DOHH2 (cell line): ENCODE measurements around the gene RASL11B.

Experiments
- H3F3A ChIP-seq: fragments of 200-600 bp; sonication (generic), shearing (Covaris generic); 2 replicates; pipeline ENCODE4 v1.6.0; 2016; ENCODE audit warnings: antibody characterized with exemption, mild to moderate bottlenecking; ENCODE audit not compliant: control insufficient read depth, insufficient read depth
- H3K27ac ChIP-seq: fragments of 200-600 bp; sonication (generic); 2 replicates; pipeline ENCODE4 v1.5.1; 2014; ENCODE audit warnings: low read depth, mild to moderate bottlenecking, low read length, moderate library complexity
- H3K27me3 ChIP-seq: fragments of 200-600 bp; sonication (generic); 2 replicates; pipeline ENCODE4 v1.6.1; 2014; ENCODE audit warnings: mild to moderate bottlenecking, low read length, mixed read lengths; ENCODE audit not compliant: control insufficient read depth
- H3K36me3 ChIP-seq: fragments of 200-600 bp; sonication (generic); 2 replicates; pipeline ENCODE4 v1.6.1; 2014; ENCODE audit warnings: mild to moderate bottlenecking, low read length, moderate library complexity, mixed read lengths; ENCODE audit not compliant: control insufficient read depth
- H3K4me1 ChIP-seq: fragments of 200-600 bp; sonication (generic); 2 replicates; pipeline ENCODE4 v1.6.1; 2014; ENCODE audit warnings: mild to moderate bottlenecking, low read length, mixed read lengths; ENCODE audit not compliant: control insufficient read depth
- H3K4me2 ChIP-seq: fragments of 200-600 bp; sonication (generic); 2 replicates; pipeline ENCODE4 v1.6.0; 2014; ENCODE audit warnings: mild to moderate bottlenecking, low read length, moderate library complexity
- H3K4me3 ChIP-seq: fragments of 200-600 bp; sonication (generic); 2 replicates; pipeline ENCODE4 v1.5.1; 2014; ENCODE audit warnings: mild to moderate bottlenecking, low read length, mixed read lengths
- H3K79me2 ChIP-seq: fragments of 200-600 bp; sonication (generic); 2 replicates; pipeline ENCODE4 v1.6.1; 2014; ENCODE audit warnings: mild to moderate bottlenecking, low read length, mixed read lengths; ENCODE audit not compliant: control insufficient read depth
- H3K9me2 ChIP-seq: fragments of 200-600 bp; sonication (generic); replicated peaks from 2 replicates; pipeline ENCODE4 v1.6.1; 2014; ENCODE audit warnings: mild to moderate bottlenecking, low read length, mixed read lengths; ENCODE audit not compliant: control insufficient read depth
- H3K9me3 ChIP-seq: fragments of 200-600 bp; sonication (generic); 2 replicates; pipeline ENCODE4 v1.6.1; 2014; ENCODE audit warnings: antibody characterized with exemption, low read length, mixed read lengths; ENCODE audit not compliant: control insufficient read depth, insufficient read depth
- H4K20me1 ChIP-seq: fragments of 200-600 bp; sonication (generic); 2 replicates; pipeline ENCODE4 v1.6.0; 2014; ENCODE audit warnings: low read depth, mild to moderate bottlenecking, antibody characterized with exemption, low read length, moderate library complexity; ENCODE audit not compliant: control insufficient read depth, insufficient read depth
- CTCF ChIP-seq: fragments of 200-600 bp; sonication (generic); IDR thresholded peaks from one replicate; pipeline ENCODE4 v1.5.1; 2014; ENCODE audit warnings: antibody characterized with exemption, mild to moderate bottlenecking, low read depth, low read length; ENCODE audit not compliant: poor library complexity, severe bottlenecking
- EZH2phosphoT487 ChIP-seq: fragments of 200-600 bp; sonication (generic); IDR thresholded peaks from 2 replicates; pipeline ENCODE4 v1.6.1; 2017; ENCODE audit warnings: borderline replicate concordance, mild to moderate bottlenecking, antibody characterized with exemption, low read length, moderate library complexity, mixed read lengths

The RASL11B gene

GRCh38 chr4:52892880-52893279 lies 30.8 kb downstream of the RASL11B start:
- H3K4me1 ChIP-seq = no peaks in the 10 kb centered on the region
- H3F3A ChIP-seq = no peaks in the 10 kb centered on the region
- no peaks in the 10 kb centered on the region for H3K9me3 ChIP-seq
- H3K9me2 ChIP-seq = no peaks in the 10 kb centered on the region
- no peaks in the 10 kb centered on the region for H3K36me3 ChIP-seq
- no peaks in the 10 kb centered on the region for H3K27me3 ChIP-seq
- no peak overlapping the region for H3K27ac ChIP-seq
- H3K4me2 ChIP-seq = no peak overlapping the region
- no peak overlapping the region for H3K4me3 ChIP-seq
- TF ChIP-seq CTCF (no peak), EZH2phosphoT487 (no peak)
- H3K79me2 ChIP-seq = no peaks in the 10 kb centered on the region
- no peaks in the 10 kb centered on the region for H4K20me1 ChIP-seq

- Histone ChIP-seq H3K27ac (no peak overlapping the region), H3K9me3 (no peaks in the 10 kb centered on the region), H3F3A (no peaks in the 10 kb centered on the region), H3K27me3 (no peaks in the 10 kb centered on the region), H3K4me1 (no peaks in the 10 kb centered on the region), H3K4me3 (no peak overlapping the region), H4K20me1 (no peaks in the 10 kb centered on the region), H3K79me2 (no peaks in the 10 kb centered on the region), H3K9me2 (no peaks in the 10 kb centered on the region), H3K36me3 (no peaks in the 10 kb centered on the region), H3K4me2 (no peak overlapping the region)
- no peak for TF ChIP-seq CTCF
- TF ChIP-seq EZH2phosphoT487 = no peak
These were observed 32.3 kb downstream of the RASL11B start for GRCh38 chr4:52894443-52894842.

GRCh38 chr4:52903273-52903672 lies 41.2 kb downstream of the RASL11B start:
- H3K27ac ChIP-seq = no peak overlapping the region
- no peaks in the 10 kb centered on the region for H3K9me2 ChIP-seq
- no peaks in the 10 kb centered on the region for H3F3A ChIP-seq
- no peaks in the 10 kb centered on the region for H3K9me3 ChIP-seq
- no peak overlapping the region for H3K4me2 ChIP-seq
- no peaks in the 10 kb centered on the region for H3K4me1 ChIP-seq
- TF ChIP-seq CTCF (no peak), EZH2phosphoT487 (no peak)
- H3K27me3 ChIP-seq = no peaks in the 10 kb centered on the region
- no peaks in the 10 kb centered on the region for H4K20me1 ChIP-seq
- H3K4me3 ChIP-seq = no peak overlapping the region
- no peaks in the 10 kb centered on the region for H3K79me2 ChIP-seq
- 0 out of 2 replicates have a peak, but pooled peaks cover 3% of the 10 kb centered on the region for H3K36me3 ChIP-seq

- Histone ChIP-seq H3K4me3 (no peak overlapping the region), H3K79me2 (no peaks in the 10 kb centered on the region), H3K4me2 (no peak overlapping the region), H3K36me3 (0 out of 2 replicates have a peak, but pooled peaks cover 3% of the 10 kb centered on the region), H3K4me1 (no peaks in the 10 kb centered on the region), H4K20me1 (no peaks in the 10 kb centered on the region), H3F3A (no peaks in the 10 kb centered on the region), H3K9me2 (no peaks in the 10 kb centered on the region), H3K27me3 (no peaks in the 10 kb centered on the region), H3K27ac (no peak overlapping the region), H3K9me3 (no peaks in the 10 kb centered on the region)
- TF ChIP-seq CTCF (no peak), EZH2phosphoT487 (no peak)
These were observed 42.3 kb downstream of the RASL11B start for GRCh38 chr4:52904421-52904820.
